ENCODE results near the gene SCLY.

The SCLY gene

DNA sequence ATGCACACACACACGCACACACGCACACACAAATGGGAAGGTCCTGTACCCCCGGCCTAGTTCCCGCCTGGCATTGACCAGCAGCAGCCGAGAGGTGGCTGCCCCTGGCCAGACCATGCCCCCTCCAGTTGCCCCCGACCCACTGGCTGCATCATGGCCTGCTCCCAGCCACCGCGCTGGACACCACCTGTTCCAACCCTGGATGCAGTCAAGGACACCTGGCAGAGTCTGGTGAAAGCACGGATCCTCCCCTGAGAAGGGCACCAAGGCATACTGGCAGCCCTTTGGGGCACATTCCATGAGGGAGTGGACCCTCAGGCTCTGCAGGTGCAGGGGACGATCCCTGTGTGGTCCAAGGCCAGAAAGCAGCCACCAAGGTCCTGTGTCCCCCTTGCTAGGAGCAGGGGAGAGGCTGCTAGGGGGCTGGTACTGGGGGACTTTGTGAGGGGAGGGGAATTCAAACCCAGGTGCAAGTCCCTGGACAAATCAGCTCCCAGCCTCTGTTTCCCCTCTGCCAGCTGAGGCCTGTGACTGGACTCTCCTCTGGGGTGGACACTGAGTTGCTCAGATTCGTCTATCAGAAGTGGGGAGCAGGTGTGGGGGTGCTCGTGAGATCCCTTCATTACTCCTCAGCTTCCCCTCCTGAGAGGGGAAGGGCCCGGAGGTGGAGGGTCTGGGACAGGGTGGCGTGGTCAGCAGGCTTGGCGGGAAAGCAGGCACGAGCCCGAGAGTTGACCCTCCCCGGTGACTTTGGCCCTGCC, 42.8 kb downstream of the SCLY start:
- Histone ChIP-seq H3K9me3 (ENCODE audit: control insufficient read depth, insufficient read depth, low read depth, low read length) (no peaks in the 10 kb centered on the region), H3K27ac (ENCODE audit: extremely low read depth, low read depth, low read length) (no peak overlapping the region), H3K36me3 (ENCODE audit: control insufficient read depth in 2 of 2, insufficient read depth in 1 of 2, low read length in 2 of 2) (no peaks in the 10 kb centered on the region), H3K4me3 (ENCODE audit: low read depth, low read length) (no peak overlapping the region), H3K4me1 (ENCODE audit: control insufficient read depth, insufficient read depth, low read length) (no peaks in the 10 kb centered on the region)
- ChIA-PET CTCF (interaction anchor here (0.7 kb wide), 1 partner anchor 39 kb away, joined by 3 read pairs; no protein-coding TSS in a partner anchor), POLR2A (no interaction called here)
- TF ChIP-seq, protein P1, sequence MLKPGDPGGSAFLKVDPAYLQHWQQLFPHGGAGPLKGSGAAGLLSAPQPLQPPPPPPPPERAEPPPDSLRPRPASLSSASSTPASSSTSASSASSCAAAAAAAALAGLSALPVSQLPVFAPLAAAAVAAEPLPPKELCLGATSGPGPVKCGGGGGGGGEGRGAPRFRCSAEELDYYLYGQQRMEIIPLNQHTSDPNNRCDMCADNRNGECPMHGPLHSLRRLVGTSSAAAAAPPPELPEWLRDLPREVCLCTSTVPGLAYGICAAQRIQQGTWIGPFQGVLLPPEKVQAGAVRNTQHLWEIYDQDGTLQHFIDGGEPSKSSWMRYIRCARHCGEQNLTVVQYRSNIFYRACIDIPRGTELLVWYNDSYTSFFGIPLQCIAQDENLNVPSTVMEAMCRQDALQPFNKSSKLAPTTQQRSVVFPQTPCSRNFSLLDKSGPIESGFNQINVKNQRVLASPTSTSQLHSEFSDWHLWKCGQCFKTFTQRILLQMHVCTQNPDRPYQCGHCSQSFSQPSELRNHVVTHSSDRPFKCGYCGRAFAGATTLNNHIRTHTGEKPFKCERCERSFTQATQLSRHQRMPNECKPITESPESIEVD (tag by site-specific recombination; IDR thresholded peaks at IDR 0.05): no peak
- TF ChIP-seq REPIN1 (tag by site-specific recombination; IDR thresholded peaks at IDR 0.05; ENCODE audit: low read depth): no peak
- no peak for TF ChIP-seq ZNF621 (tag by site-specific recombination; IDR thresholded peaks at IDR 0.05)
- TF ChIP-seq ZNF785 (tag by site-specific recombination; IDR thresholded peaks at IDR 0.05): no peak
- TF ChIP-seq ZNF555 (tag by site-specific recombination; conservative IDR thresholded peaks at IDR 0.05): no peak
- TF ChIP-seq ZEB2 (tag by site-specific recombination; IDR thresholded peaks at IDR 0.05): no peak
- no peak for TF ChIP-seq ZNF350 (tag by site-specific recombination; IDR thresholded peaks at IDR 0.05)
- no peak for TF ChIP-seq ZNF701 (tag by site-specific recombination; IDR thresholded peaks at IDR 0.05)
- TF ChIP-seq ZXDB (tag by site-specific recombination; IDR thresholded peaks at IDR 0.05): no peak
- no peak for TF ChIP-seq ZNF16 (tag by site-specific recombination; IDR thresholded peaks at IDR 0.05; ENCODE audit: low read depth)

GRCh38 chr2:238104226-238104690, 43.5 kb downstream of the SCLY start:
- Histone ChIP-seq H3K9me3 (ENCODE audit: control insufficient read depth, insufficient read depth, low read depth, low read length) (no peaks in the 10 kb centered on the region), H3K4me3 (ENCODE audit: low read depth, low read length) (no peak overlapping the region), H3K4me1 (ENCODE audit: control insufficient read depth, insufficient read depth, low read length) (no peaks in the 10 kb centered on the region), H3K27ac (ENCODE audit: extremely low read depth, low read depth, low read length) (no peak overlapping the region), H3K36me3 (ENCODE audit: control insufficient read depth in 2 of 2, insufficient read depth in 1 of 2, low read length in 2 of 2) (no peaks in the 10 kb centered on the region)
- ChIA-PET CTCF (interaction anchor here (0.7 kb wide), 1 partner anchor 40 kb away, joined by 3 read pairs; no protein-coding TSS in a partner anchor), POLR2A (no interaction called here)
- TF ChIP-seq ZNF704 (tag by site-specific recombination; IDR thresholded peaks at IDR 0.05) (no peak), ZNF274 (IDR thresholded peaks at IDR 0.05; ENCODE audit: low read length) (no peak), ZNF274 (tag by site-specific recombination; IDR thresholded peaks at IDR 0.05; ENCODE audit: borderline replicate concordance) (no peak), ZNF423 (tag by site-specific recombination; IDR thresholded peaks at IDR 0.05) (no peak)

DNA sequence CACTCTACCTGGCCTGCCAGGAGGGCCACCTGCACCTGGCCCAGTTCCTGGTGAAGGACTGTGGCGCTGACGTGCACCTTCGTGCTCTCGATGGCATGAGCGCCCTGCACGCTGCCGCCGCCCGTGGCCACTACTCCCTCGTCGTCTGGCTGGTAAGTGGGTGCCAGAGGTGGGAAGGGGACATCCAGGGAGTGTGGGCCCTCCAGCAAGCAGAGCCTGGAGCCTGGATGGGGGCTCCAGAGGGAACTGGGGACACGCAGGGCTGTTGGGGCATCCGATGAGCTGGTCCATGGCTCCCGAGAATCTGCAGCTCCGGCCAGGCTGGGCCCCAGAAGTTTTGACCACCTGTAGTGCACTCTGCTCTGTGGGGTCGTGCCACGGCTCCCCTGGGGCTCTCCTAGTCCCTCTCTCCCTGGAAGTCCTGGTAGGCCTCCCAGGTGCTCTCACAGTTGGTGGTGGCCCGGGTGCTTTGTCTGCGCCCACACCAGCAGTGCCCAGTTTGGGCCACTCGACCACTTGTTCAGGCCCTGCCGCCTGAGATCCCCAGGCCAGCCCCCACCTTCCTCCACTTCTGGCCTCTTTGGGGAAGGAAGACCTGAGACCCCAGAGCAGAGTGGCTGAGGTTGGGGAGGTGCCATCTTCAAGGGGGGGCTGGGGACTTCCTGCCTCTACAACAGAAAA, 44.0 kb downstream of the SCLY start:
- CTCF ChIA-PET: interaction anchor here (0.7 kb wide), 1 partner anchor 40 kb away, joined by 3 read pairs; no protein-coding TSS in a partner anchor
- TF ChIP-seq GLIS1 (tag by site-specific recombination; IDR thresholded peaks at IDR 0.05): peak; percentile 62
- TF ChIP-seq, protein P2, sequence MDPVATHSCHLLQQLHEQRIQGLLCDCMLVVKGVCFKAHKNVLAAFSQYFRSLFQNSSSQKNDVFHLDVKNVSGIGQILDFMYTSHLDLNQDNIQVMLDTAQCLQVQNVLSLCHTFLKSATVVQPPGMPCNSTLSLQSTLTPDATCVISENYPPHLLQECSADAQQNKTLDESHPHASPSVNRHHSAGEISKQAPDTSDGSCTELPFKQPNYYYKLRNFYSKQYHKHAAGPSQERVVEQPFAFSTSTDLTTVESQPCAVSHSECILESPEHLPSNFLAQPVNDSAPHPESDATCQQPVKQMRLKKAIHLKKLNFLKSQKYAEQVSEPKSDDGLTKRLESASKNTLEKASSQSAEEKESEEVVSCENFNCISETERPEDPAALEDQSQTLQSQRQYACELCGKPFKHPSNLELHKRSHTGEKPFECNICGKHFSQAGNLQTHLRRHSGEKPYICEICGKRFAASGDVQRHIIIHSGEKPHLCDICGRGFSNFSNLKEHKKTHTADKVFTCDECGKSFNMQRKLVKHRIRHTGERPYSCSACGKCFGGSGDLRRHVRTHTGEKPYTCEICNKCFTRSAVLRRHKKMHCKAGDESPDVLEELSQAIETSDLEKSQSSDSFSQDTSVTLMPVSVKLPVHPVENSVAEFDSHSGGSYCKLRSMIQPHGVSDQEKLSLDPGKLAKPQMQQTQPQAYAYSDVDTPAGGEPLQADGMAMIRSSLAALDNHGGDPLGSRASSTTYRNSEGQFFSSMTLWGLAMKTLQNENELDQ (tag by site-specific recombination; IDR thresholded peaks at IDR 0.05; ENCODE audit: low read depth): no peak
- Histone ChIP-seq H3K4me3 (ENCODE audit: low read depth, low read length) (no peak overlapping the region), H3K27ac (ENCODE audit: extremely low read depth, low read depth, low read length) (no peak overlapping the region), H3K36me3 (ENCODE audit: control insufficient read depth in 2 of 2, insufficient read depth in 1 of 2, low read length in 2 of 2) (no peaks in the 10 kb centered on the region), H3K9me3 (ENCODE audit: control insufficient read depth, insufficient read depth, low read depth, low read length) (no peaks in the 10 kb centered on the region), H3K4me1 (ENCODE audit: control insufficient read depth, insufficient read depth, low read length) (no peaks in the 10 kb centered on the region)
- POLR2A ChIA-PET: no interaction called here
